ENCODE measurements around the gene GNB1L. TPM values are rescaled to one million over a fixed set of nuclear protein-coding genes. Genes with fewer than 3 reads are reported as not detected.

GNB1L gene
- total RNA-seq, 1 experiment from 2014 or later, result 18.0 TPM

DNA sequence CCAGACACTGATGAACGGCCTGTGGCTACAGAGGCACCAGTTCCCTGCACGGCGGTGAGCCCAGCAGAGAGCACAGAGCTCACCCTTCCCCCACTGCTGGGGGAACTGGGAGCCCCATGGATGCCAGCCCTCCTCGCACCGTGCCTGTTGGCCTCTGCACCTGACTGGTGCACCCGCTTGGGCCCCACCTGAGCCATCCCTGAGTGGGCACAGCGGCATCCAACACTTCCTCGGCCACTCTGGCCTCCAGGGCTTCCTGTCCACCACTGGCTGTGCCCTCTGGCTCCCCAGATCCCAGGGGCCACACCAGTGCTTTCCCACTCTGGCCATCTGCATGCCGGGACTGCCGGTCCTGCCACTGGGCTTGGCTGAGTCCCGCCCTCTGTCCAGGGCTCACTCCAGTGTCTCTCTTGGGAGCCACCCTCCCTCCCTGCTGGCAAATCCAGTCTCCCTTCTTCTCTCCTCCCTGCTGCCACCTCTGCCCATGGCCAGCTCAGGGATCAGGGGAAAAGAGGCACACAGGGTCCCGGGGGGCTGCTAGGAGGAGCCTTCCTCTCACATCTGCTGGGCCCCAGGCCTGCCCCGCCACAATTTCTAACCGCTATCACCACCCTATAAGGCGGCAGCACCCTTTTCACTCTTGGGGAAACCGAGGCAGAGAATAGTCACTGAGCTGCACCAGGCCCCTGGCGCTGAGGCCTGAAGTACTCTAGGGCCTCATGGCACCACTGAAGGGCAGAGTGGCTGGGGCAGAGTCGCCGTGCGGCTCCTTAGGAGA is 33.0 kb downstream of the GNB1L start:
- H3K27ac Mint-ChIP-seq, result no peak overlapping the region
- ChIA-PET CTCF (interaction anchor here (0.5 to 4.0 kb wide), 9 partner anchors 11 to 329 kb away, joined by 3 to 13 read pairs (median 3); no protein-coding TSS in a partner anchor), POLR2A (no interaction called here)
- no peak overlapping the region for H3K4me3 Mint-ChIP-seq
- H3K9me3 Mint-ChIP-seq, result peaks cover 7% of the 10 kb centered on the region
- no peak for DNase-seq (ENCODE audit: low spot score)
- no peaks in the 10 kb centered on the region for H3K27me3 Mint-ChIP-seq (ENCODE audit: low read depth)
- TF ChIP-seq CREB1 (CRISPR knock-in tag; IDR thresholded peaks at IDR 0.05) (no peak), NR2C2 (CRISPR knock-in tag; IDR thresholded peaks at IDR 0.05) (no peak), NFATC4 (CRISPR knock-in tag; IDR thresholded peaks at IDR 0.05) (no peak), FOXJ3 (CRISPR knock-in tag; IDR thresholded peaks at IDR 0.05; ENCODE audit: borderline replicate concordance) (no peak), ZNF138 (CRISPR knock-in tag; conservative IDR thresholded peaks at IDR 0.05) (no peak), RELA (CRISPR knock-in tag; IDR thresholded peaks at IDR 0.05; ENCODE audit: borderline replicate concordance) (no peak), GABPB1 (CRISPR knock-in tag; IDR thresholded peaks at IDR 0.05) (no peak), NFYB (CRISPR knock-in tag; conservative IDR thresholded peaks at IDR 0.05; ENCODE audit: low read depth) (no peak), JUN (CRISPR knock-in tag; IDR thresholded peaks at IDR 0.05) (no peak), ZNF121 (CRISPR knock-in tag; IDR thresholded peaks at IDR 0.05) (no peak)
- TF ChIP-seq, protein P1, sequence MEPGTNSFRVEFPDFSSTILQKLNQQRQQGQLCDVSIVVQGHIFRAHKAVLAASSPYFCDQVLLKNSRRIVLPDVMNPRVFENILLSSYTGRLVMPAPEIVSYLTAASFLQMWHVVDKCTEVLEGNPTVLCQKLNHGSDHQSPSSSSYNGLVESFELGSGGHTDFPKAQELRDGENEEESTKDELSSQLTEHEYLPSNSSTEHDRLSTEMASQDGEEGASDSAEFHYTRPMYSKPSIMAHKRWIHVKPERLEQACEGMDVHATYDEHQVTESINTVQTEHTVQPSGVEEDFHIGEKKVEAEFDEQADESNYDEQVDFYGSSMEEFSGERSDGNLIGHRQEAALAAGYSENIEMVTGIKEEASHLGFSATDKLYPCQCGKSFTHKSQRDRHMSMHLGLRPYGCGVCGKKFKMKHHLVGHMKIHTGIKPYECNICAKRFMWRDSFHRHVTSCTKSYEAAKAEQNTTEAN (CRISPR knock-in tag; IDR thresholded peaks at IDR 0.05), result no peak
- TF ChIP-seq, protein P2, sequence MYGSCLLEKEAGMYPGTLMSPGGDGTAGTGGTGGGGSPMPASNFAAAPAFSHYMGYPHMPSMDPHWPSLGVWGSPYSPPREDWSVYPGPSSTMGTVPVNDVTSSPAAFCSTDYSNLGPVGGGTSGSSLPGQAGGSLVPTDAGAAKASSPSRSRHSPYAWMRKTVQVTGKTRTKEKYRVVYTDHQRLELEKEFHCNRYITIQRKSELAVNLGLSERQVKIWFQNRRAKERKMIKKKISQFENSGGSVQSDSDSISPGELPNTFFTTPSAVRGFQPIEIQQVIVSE (CRISPR knock-in tag; IDR thresholded peaks at IDR 0.05; ENCODE audit: borderline replicate concordance), result no peak
- TF ChIP-seq, protein P3, sequence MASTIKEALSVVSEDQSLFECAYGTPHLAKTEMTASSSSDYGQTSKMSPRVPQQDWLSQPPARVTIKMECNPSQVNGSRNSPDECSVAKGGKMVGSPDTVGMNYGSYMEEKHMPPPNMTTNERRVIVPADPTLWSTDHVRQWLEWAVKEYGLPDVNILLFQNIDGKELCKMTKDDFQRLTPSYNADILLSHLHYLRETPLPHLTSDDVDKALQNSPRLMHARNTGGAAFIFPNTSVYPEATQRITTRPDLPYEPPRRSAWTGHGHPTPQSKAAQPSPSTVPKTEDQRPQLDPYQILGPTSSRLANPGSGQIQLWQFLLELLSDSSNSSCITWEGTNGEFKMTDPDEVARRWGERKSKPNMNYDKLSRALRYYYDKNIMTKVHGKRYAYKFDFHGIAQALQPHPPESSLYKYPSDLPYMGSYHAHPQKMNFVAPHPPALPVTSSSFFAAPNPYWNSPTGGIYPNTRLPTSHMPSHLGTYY (CRISPR knock-in tag; IDR thresholded peaks at IDR 0.05), result no peak
- TF ChIP-seq, protein P4, sequence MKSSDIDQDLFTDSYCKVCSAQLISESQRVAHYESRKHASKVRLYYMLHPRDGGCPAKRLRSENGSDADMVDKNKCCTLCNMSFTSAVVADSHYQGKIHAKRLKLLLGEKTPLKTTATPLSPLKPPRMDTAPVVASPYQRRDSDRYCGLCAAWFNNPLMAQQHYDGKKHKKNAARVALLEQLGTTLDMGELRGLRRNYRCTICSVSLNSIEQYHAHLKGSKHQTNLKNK (CRISPR knock-in tag; IDR thresholded peaks at IDR 0.05), result no peak
- ATAC-seq, result no peak
- H3K4me1 Mint-ChIP-seq, result peaks cover 5% of the 10 kb centered on the region; the same call in 1 of the 2 replicates
- 0 out of 2 replicates have a peak, but pooled peaks cover 3% of the 10 kb centered on the region for H3K36me3 Mint-ChIP-seq

DNA sequence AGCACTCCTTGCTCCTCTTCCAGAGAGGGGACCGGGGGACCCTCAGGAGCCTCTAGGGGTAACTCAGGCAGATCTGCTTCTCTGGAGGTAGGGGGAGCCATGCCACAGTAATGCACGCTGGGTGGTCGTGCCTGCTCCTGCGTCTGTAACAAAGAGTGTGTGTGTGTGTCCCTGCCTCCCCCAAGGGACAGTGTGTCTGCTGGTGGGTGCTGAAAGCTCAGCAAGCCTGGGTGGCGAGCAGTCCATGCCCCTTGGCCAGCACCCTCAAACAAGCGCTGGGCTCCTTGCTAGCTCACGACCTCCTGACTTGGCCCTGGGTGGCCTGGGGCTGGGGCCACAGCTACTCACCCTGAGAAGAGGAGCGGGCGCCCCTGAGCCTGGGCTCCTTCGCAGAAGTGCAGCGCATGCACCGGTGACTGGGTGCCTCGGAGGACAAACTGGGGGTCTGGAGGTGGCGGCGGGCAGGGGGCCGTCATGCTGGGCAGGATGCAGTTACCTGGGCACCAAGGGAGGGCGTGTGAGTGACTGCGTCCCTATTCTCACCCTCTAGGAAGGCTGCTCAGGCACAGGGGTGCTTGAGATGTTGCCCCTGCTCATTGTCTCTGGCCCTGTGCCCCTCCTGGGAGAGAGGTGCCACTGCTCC is 33.7 kb downstream of the GNB1L start:
- no peak for TF ChIP-seq GABPB1 (CRISPR knock-in tag; IDR thresholded peaks at IDR 0.05)
- no peak for TF ChIP-seq OVOL2 (CRISPR knock-in tag; IDR thresholded peaks at IDR 0.05; ENCODE audit: borderline replicate concordance)
- TF ChIP-seq, protein P5, sequence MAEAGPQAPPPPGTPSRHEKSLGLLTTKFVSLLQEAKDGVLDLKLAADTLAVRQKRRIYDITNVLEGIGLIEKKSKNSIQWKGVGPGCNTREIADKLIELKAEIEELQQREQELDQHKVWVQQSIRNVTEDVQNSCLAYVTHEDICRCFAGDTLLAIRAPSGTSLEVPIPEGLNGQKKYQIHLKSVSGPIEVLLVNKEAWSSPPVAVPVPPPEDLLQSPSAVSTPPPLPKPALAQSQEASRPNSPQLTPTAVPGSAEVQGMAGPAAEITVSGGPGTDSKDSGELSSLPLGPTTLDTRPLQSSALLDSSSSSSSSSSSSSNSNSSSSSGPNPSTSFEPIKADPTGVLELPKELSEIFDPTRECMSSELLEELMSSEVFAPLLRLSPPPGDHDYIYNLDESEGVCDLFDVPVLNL (CRISPR knock-in tag; IDR thresholded peaks at IDR 0.05; ENCODE audit: borderline replicate concordance, low read depth), result no peak
- TF ChIP-seq ZNF219 (CRISPR knock-in tag; IDR thresholded peaks at IDR 0.05; ENCODE audit: borderline replicate concordance), result no peak
- TF ChIP-seq HMGA2 (CRISPR knock-in tag; IDR thresholded peaks at IDR 0.05), result no peak
- no peak for TF ChIP-seq NFATC4 (CRISPR knock-in tag; IDR thresholded peaks at IDR 0.05)
- no peak for TF ChIP-seq TCF7 (CRISPR knock-in tag; IDR thresholded peaks at IDR 0.05; ENCODE audit: low read depth)
- ATAC-seq, result peak; percentile 57
- no peaks in the 10 kb centered on the region for H3K36me3 Mint-ChIP-seq
- ChIA-PET POLR2A (no interaction called here), CTCF (interaction anchor here (0.6 to 4.0 kb wide), 10 partner anchors 12 to 141 kb away, joined by 3 to 13 read pairs (median 3); no protein-coding TSS in a partner anchor)
- no peak overlapping the region for H3K27ac Mint-ChIP-seq
- no peak overlapping the region for H3K4me3 Mint-ChIP-seq
- peaks cover under 1% of the 10 kb centered on the region; the same call in 1 of the 2 replicates for H3K9me3 Mint-ChIP-seq
- DNase-seq (ENCODE audit: low spot score), result no peak
- H3K4me1 Mint-ChIP-seq, result peaks cover 5% of the 10 kb centered on the region; the same call in 1 of the 2 replicates
- no peaks in the 10 kb centered on the region; the same call in 1 of the 2 replicates for H3K27me3 Mint-ChIP-seq (ENCODE audit: low read depth)

Measured in WTC11 (cell line).